K562 (cell line): ENCODE results near the gene TMCC2. TPM values are rescaled to one million over a fixed set of nuclear protein-coding genes. Genes with fewer than 3 reads are reported as not detected.

ENCODE experiments used
- BCOR ChIP-seq: fragments of 450-650 bp; IDR thresholded peaks from 2 replicates; pipeline ENCODE4 v1.6.1; 2016
- CHD4 ChIP-seq: fragments of 200-600 bp; sonication (generic); IDR thresholded peaks from 3 replicates; pipeline ENCODE4 v1.6.1; 2012; ENCODE audit warnings: low read depth, mild to moderate bottlenecking, mixed read lengths, low read length, inconsistent platforms; ENCODE audit not compliant: insufficient read depth, insufficient replicate concordance, poor library complexity, severe bottlenecking
- COPS2 ChIP-seq: fragments of 450-650 bp; conservative IDR thresholded peaks from 2 replicates; pipeline ENCODE4 v1.6.1; 2016; ENCODE audit warnings: mild to moderate bottlenecking, moderate library complexity
- FOXA3 ChIP-seq, 2 experiments: fragments of 450-650 bp in 1 of 2; sonication (generic) in 1 of 2; formaldehyde crosslinking; IDR thresholded peaks in 1 of 2; conservative IDR thresholded peaks in 1 of 2; 2 replicates each; pipeline versions ENCODE4 v1.4.0 to v1.8.0; 2020 to 2022; ENCODE audit warnings: mild to moderate bottlenecking in 2 of 2, missing genetic modification reagents in 1 of 2
- FUS ChIP-seq: fragments of 200-400 bp; formaldehyde crosslinking; optimal IDR thresholded peaks from 2 replicates; pipeline ENCODE3; 2017; ENCODE audit warnings: low read depth, low read length
- HMGXB4 ChIP-seq: sonication (generic); formaldehyde crosslinking; IDR thresholded peaks from 2 replicates; pipeline ENCODE4 v1.8.1; 2023; ENCODE audit warnings: mild to moderate bottlenecking, missing genetic modification reagents
- KDM1A ChIP-seq, 2 experiments: fragments of 450-650 bp; IDR thresholded peaks; 2 replicates each; pipeline ENCODE4 v1.6.1; 2016; ENCODE audit warnings: mild to moderate bottlenecking in 2 of 2
- MLX ChIP-seq, 2 experiments: fragments of 450-650 bp in 1 of 2; sonication (generic) in 1 of 2; formaldehyde crosslinking; conservative IDR thresholded peaks; 2 replicates each; pipeline versions ENCODE4 v1.4.0 to v1.8.1; 2020 to 2022; ENCODE audit warnings: mild to moderate bottlenecking in 1 of 2, missing genetic modification reagents in 1 of 2
- NRF1 ChIP-seq, 2 experiments: fragments of 450-650 bp; IDR thresholded peaks in 1 of 2; conservative IDR thresholded peaks in 1 of 2; 2 replicates each; pipeline ENCODE4 v1.6.1; 2014; ENCODE audit warnings: mild to moderate bottlenecking in 2 of 2
- POLR2G ChIP-seq: fragments of 200-400 bp; formaldehyde crosslinking; IDR thresholded peaks from 2 replicates; pipeline ENCODE4 v1.6.1; 2017; ENCODE audit warnings: low read depth, mild to moderate bottlenecking, antibody characterized with exemption, low read length, moderate library complexity
- RBBP5 ChIP-seq: fragments of 200-600 bp; sonication (generic); IDR thresholded peaks from 2 replicates; pipeline ENCODE4 v1.6.1; 2012; ENCODE audit warnings: borderline replicate concordance, mild to moderate bottlenecking, low read length, control low read depth, inconsistent platforms; ENCODE audit not compliant: insufficient read depth, poor library complexity, severe bottlenecking
- RBM39 ChIP-seq: fragments of 200-400 bp; formaldehyde crosslinking; optimal IDR thresholded peaks from 2 replicates; pipeline ENCODE3; 2018; ENCODE audit warnings: low read depth, low read length
- RCOR1 ChIP-seq, 2 experiments: IDR thresholded peaks; 2 replicates each; pipeline ENCODE4 v1.6.1; 2012; ENCODE audit warnings: low read depth in 2 of 2, low read length in 2 of 2, borderline replicate concordance in 1 of 2, improper control_type of control experiment in 1 of 2
- TFAP4 ChIP-seq: sonication (generic); formaldehyde crosslinking; IDR thresholded peaks from 2 replicates; pipeline ENCODE4 v1.8.0; 2022; ENCODE audit warnings: missing genetic modification reagents, mild to moderate bottlenecking, moderate library complexity, borderline replicate concordance
- ZC3H4 ChIP-seq: sonication (generic); formaldehyde crosslinking; IDR thresholded peaks from 2 replicates; pipeline ENCODE4 v1.9.0; 2021; ENCODE audit warnings: missing genetic modification reagents, borderline replicate concordance
- ZNF12 ChIP-seq: sonication (generic); formaldehyde crosslinking; IDR thresholded peaks from 2 replicates; pipeline ENCODE4 v1.4.0; 2020; ENCODE audit warnings: mild to moderate bottlenecking, missing genetic modification reagents
- ZNF395 ChIP-seq: fragments of 200-800 bp; sonication (Bioruptor generic); IDR thresholded peaks from 2 replicates; pipeline ENCODE4 v1.6.1; 2017; ENCODE audit warnings: missing genetic modification characterization, missing compliant biosample characterization
- ZNF740 ChIP-seq, 3 experiments: fragments of 200-800 bp in 1 of 3; sonication (Bioruptor generic) in 1 of 3; sonication (generic) in 1 of 3; formaldehyde crosslinking in 1 of 3; IDR thresholded peaks; 2 replicates each; pipeline versions ENCODE4 v1.6.1 to v1.8.0; 2016 to 2022; ENCODE audit warnings: mild to moderate bottlenecking in 2 of 3, missing compliant biosample characterization in 2 of 3, missing genetic modification characterization in 2 of 3, missing genetic modification reagents in 1 of 3
- polyA plus RNA-seq, 8 experiments: library from polyadenylated mRNA; depleted of rRNA in 4 of 8; stranded (reverse) in 5 of 8; unstranded in 3 of 8; fragments of >200 nt; fragmentation: Nextera tagmentation in 2 of 8; fragmentation: Illumina TruSeq in 1 of 8; extraction: Ambion mirVana in 2 of 8; extraction: Trizol in 1 of 8; gene quantifications; 2 replicates each; pipeline versions ENCODE4 v1.2.1 to v1.2.3, GENCODE V29; 2011 to 2014; ENCODE audit warnings: inconsistent platforms in 1 of 8, missing spikeins in 1 of 8
- total RNA-seq, 7 experiments: library from RNA; depleted of rRNA in 6 of 7; stranded (reverse); fragments of >200 nt in 6 of 7; fragmentation: Illumina TruSeq in 2 of 7; extraction: Trizol in 2 of 7; gene quantifications; 2 replicates each; pipeline versions ENCODE4 v1.2.1 to v1.2.3, GENCODE V29; 2011 to 2021; ENCODE audit warnings: low replicate concordance in 1 of 7

TMCC2 gene
- total and polyA plus RNA-seq, 9 of the 15 experiments (the other 6 are each of a cell fraction or from before 2014, with no cell fraction given) = 0.06 to 1.8 (median 0.98) TPM

- TF ChIP-seq HMGXB4 = no peak
- TF ChIP-seq FUS = no peak
- TF ChIP-seq RCOR1 (IDR thresholded peaks at IDR 0.05; ENCODE audit: borderline replicate concordance in 1 of 2, low read depth in 2 of 2, low read length in 2 of 2) = peak; percentile 14 to 56; a peak in 3 of 4 replicates
- TF ChIP-seq TFAP4 (CRISPR knock-in tag) = 0 out of 2 replicates have a peak, but pooled peaks have one; percentile 25
- no peak for TF ChIP-seq RBM39
- peak in 1 of 2 experiments; percentile 12; a peak in 1 of 4 replicates for TF ChIP-seq NRF1 (conservative IDR thresholded peaks at IDR 0.05 in 1 of 2, IDR thresholded peaks at IDR 0.05 in 1 of 2)
- no peak for TF ChIP-seq ZC3H4 (CRISPR knock-in tag)
- no peak for TF ChIP-seq COPS2
- TF ChIP-seq CHD4 = peak; percentile 12
- no peak for TF ChIP-seq POLR2G
- TF ChIP-seq ZNF740 (CRISPR knock-in tag; IDR thresholded peaks at IDR 0.05) = 0 out of 2 replicates have a peak, but pooled peaks have one; percentile 33
- TF ChIP-seq ZNF740 (tag; IDR thresholded peaks at IDR 0.05) = no peak
- TF ChIP-seq RBBP5 = no peak
- 0 out of 4 replicates have a peak, but pooled peaks of 1 of the 2 experiments have one; percentile 37 for TF ChIP-seq KDM1A (IDR thresholded peaks at IDR 0.05)
- TF ChIP-seq FOXA3 (CRISPR knock-in tag; conservative IDR thresholded peaks at IDR 0.05 in 1 of 2, IDR thresholded peaks at IDR 0.05 in 1 of 2) = no peak
- no peak for TF ChIP-seq MLX (CRISPR knock-in tag; conservative IDR thresholded peaks at IDR 0.05)
- TF ChIP-seq ZNF395 (CRISPR knock-in tag) = no peak
- TF ChIP-seq ZNF12 (CRISPR knock-in tag) = no peak
- 0 out of 2 replicates have a peak, but pooled peaks have one; percentile 51 for TF ChIP-seq BCOR
Observed at GRCh38 chr1:205247130-205247921, 19.6 kb downstream of the TMCC2 start (continued).
